ENCODE measurements around the gene ZNF618. TPM values are rescaled to one million over a fixed set of nuclear protein-coding genes. Genes with fewer than 3 reads are reported as not detected.

ZNF618 gene
- total and polyA plus RNA-seq, 2 experiments from 2014 or later: 10.2 to 14.0 TPM

GRCh38 chr9:113898596-113898995 lies 22.5 kb downstream of the ZNF618 start:
- Histone ChIP-seq H3K4me1 (ENCODE audit: insufficient read depth) (no peaks in the 10 kb centered on the region), H3K9me2 (replicated peaks; ENCODE audit: insufficient read depth) (no peaks in the 10 kb centered on the region), H3K27me3 (no peaks in the 10 kb centered on the region), H4K20me1 (ENCODE audit: insufficient read depth, poor library complexity, severe bottlenecking) (no peaks in the 10 kb centered on the region), H3K4me3 (no peak overlapping the region), H3K9me3 (ENCODE audit: low read depth) (peaks cover 3% of the 10 kb centered on the region), H3K4me2 (no peak overlapping the region), H3K79me2 (peaks cover 93% of the 10 kb centered on the region), H3K36me3 (replicated peaks; ENCODE audit: insufficient read depth, low read depth) (no peaks in the 10 kb centered on the region), H3K27ac (no peak overlapping the region), H2AFZ (no peak overlapping the region)
- TF ChIP-seq EZH2phosphoT487 (IDR thresholded peaks at IDR 0.05; ENCODE audit: low read depth, severe bottlenecking, unreplicated experiment) (no peak), CTCF (IDR thresholded peaks at IDR 0.05; ENCODE audit: poor library complexity) (no peak), EZH2 (IDR thresholded peaks at IDR 0.05; ENCODE audit: borderline replicate concordance) (no peak)
- WGBS (ENCODE audit: low lambda C conversion rate, missing lambda C conversion rate): 99% methylated on average over 4 of the region's 4 CpGs
- DNase-seq (ENCODE audit: low spot score): no peak

- Histone ChIP-seq H2AFZ (no peak overlapping the region), H3K27me3 (no peaks in the 10 kb centered on the region), H3K4me2 (no peak overlapping the region), H3K9me3 (ENCODE audit: low read depth) (peaks cover 3% of the 10 kb centered on the region), H3K79me2 (peaks cover 93% of the 10 kb centered on the region), H4K20me1 (ENCODE audit: insufficient read depth, poor library complexity, severe bottlenecking) (no peaks in the 10 kb centered on the region), H3K9me2 (replicated peaks; ENCODE audit: insufficient read depth) (no peaks in the 10 kb centered on the region), H3K36me3 (replicated peaks; ENCODE audit: insufficient read depth, low read depth) (no peaks in the 10 kb centered on the region), H3K4me1 (ENCODE audit: insufficient read depth) (no peaks in the 10 kb centered on the region), H3K4me3 (no peak overlapping the region), H3K27ac (no peak overlapping the region)
- no peak for TF ChIP-seq EZH2 (IDR thresholded peaks at IDR 0.05; ENCODE audit: borderline replicate concordance)
- TF ChIP-seq EZH2phosphoT487 (IDR thresholded peaks at IDR 0.05; ENCODE audit: low read depth, severe bottlenecking, unreplicated experiment): no peak
- no peak for TF ChIP-seq CTCF (IDR thresholded peaks at IDR 0.05; ENCODE audit: poor library complexity)
- no peak for DNase-seq (ENCODE audit: low spot score)
- 100% methylated on average over 6 of the region's 6 CpGs for WGBS (ENCODE audit: low lambda C conversion rate, missing lambda C conversion rate)
Observed at GRCh38 chr9:113899205-113899604, 23.1 kb downstream of the ZNF618 start.

- Histone ChIP-seq H3K9me2 (replicated peaks; ENCODE audit: insufficient read depth) (no peaks in the 10 kb centered on the region), H3K4me1 (ENCODE audit: insufficient read depth) (no peaks in the 10 kb centered on the region), H3K36me3 (replicated peaks; ENCODE audit: insufficient read depth, low read depth) (no peaks in the 10 kb centered on the region), H3K27ac (no peak overlapping the region), H4K20me1 (ENCODE audit: insufficient read depth, poor library complexity, severe bottlenecking) (no peaks in the 10 kb centered on the region), H3K4me3 (no peak overlapping the region), H3K79me2 (peaks cover 92% of the 10 kb centered on the region), H3K9me3 (ENCODE audit: low read depth) (no peaks in the 10 kb centered on the region), H3K4me2 (no peak overlapping the region), H3K27me3 (no peaks in the 10 kb centered on the region), H2AFZ (no peak overlapping the region)
- DNase-seq (ENCODE audit: low spot score): no peak
- WGBS (ENCODE audit: low lambda C conversion rate, missing lambda C conversion rate): 89% methylated on average over 17 of the region's 17 CpGs
- TF ChIP-seq EZH2phosphoT487 (IDR thresholded peaks at IDR 0.05; ENCODE audit: low read depth, severe bottlenecking, unreplicated experiment) (no peak), CTCF (IDR thresholded peaks at IDR 0.05; ENCODE audit: poor library complexity) (no peak), EZH2 (IDR thresholded peaks at IDR 0.05; ENCODE audit: borderline replicate concordance) (no peak)
Observed at GRCh38 chr9:113901221-113901688, 25.1 kb downstream of the ZNF618 start.
